ENCODE results near the gene PTCH1. TPM values are rescaled to one million over a fixed set of nuclear protein-coding genes. Genes with fewer than 3 reads are reported as not detected.

PTCH1 gene
- polyA plus RNA-seq, 3 donors: not detected

GRCh38 chr9:95406121-95406520 is 110.7 kb downstream of the PTCH1 start:
- H3K4me3 ChIP-seq (replicated peaks in 1 of 3; ENCODE audit: low read depth in 2 of 3, low read length in 3 of 3): no peak overlapping the region
- Mint-ChIP-seq H3K27me3 (ENCODE audit: low read depth in 3 of 3) (peaks cover 10 to 19% (median 11%) of the 10 kb centered on the region in 3 donors), H3K27ac (no peak overlapping the region), H3K4me1 (peaks cover 43% of the 10 kb centered on the region), H3K4me3 (peak overlapping the region in 1 of 2 donors; percentile 64), H3K36me3 (no peaks in the 10 kb centered on the region), H3K9me3 (peaks cover under 1 to 23% (median 7%) of the 10 kb centered on the region in 7 donors)
- peak overlapping the region; percentile 38 for H3K4me2 ChIP-seq (replicated peaks; ENCODE audit: extremely low read depth, low read length, poor library complexity, severe bottlenecking)
- H3K27ac ChIP-seq (ENCODE audit: low read depth in 1 of 2, low read length in 2 of 2): no peak overlapping the region
- no peaks in the 10 kb centered on the region for H3K9me3 ChIP-seq (replicated peaks in 1 of 2; ENCODE audit: control insufficient read depth in 1 of 2, insufficient read depth in 1 of 2, low read length in 2 of 2)
- H3K4me1 ChIP-seq (ENCODE audit: control insufficient read depth in 1 of 2, insufficient read depth in 2 of 2, low read length in 2 of 2): peaks cover 26 to 32% of the 10 kb centered on the region in 2 donors
- no peak overlapping the region for H3K9ac ChIP-seq (ENCODE audit: insufficient read depth, low read length, poor library complexity, severe bottlenecking)
- intact Hi-C loops (cut with micrococcal nuclease): no loop called here
- no peak for TF ChIP-seq CTCF (IDR thresholded peaks at IDR 0.05)
- H3K27me3 ChIP-seq (ENCODE audit: control insufficient read depth in 2 of 2, insufficient read depth in 2 of 2, low read length in 2 of 2): no peaks in the 10 kb centered on the region
- no peaks in the 10 kb centered on the region for H3K79me2 ChIP-seq (ENCODE audit: insufficient read depth, low read length)
- no peak overlapping the region for H2AFZ ChIP-seq (ENCODE audit: insufficient read depth, low read depth, low read length, poor library complexity, severe bottlenecking)
- H4K20me1 ChIP-seq (ENCODE audit: insufficient read depth, low read length): no peaks in the 10 kb centered on the region
- WGBS (ENCODE audit: insufficient coverage): 0% methylated on average over 1 of the region's 2 CpGs
- DNase-seq: peak; percentile 10 to 47 (median 22)
- no peaks in the 10 kb centered on the region for H3K36me3 ChIP-seq (replicated peaks in 1 of 2; ENCODE audit: control insufficient read depth in 1 of 2, insufficient read depth in 2 of 2, low read length in 2 of 2)

- H3K4me1 ChIP-seq (ENCODE audit: control insufficient read depth in 1 of 2, insufficient read depth in 2 of 2, low read length in 2 of 2): no peaks in the 10 kb centered on the region
- H2AFZ ChIP-seq (ENCODE audit: insufficient read depth, low read depth, low read length, poor library complexity, severe bottlenecking): no peak overlapping the region
- intact Hi-C loops (cut with micrococcal nuclease): no loop called here
- Mint-ChIP-seq H3K36me3 (no peaks in the 10 kb centered on the region), H3K27me3 (ENCODE audit: low read depth in 3 of 3) (peaks cover 11 to 36% (median 12%) of the 10 kb centered on the region in 3 donors), H3K9me3 (peaks cover 15 to 31% (median 20%) of the 10 kb centered on the region in 7 donors), H3K4me1 (no peaks in the 10 kb centered on the region), H3K27ac (no peak overlapping the region), H3K4me3 (no peak overlapping the region)
- H3K4me2 ChIP-seq (replicated peaks; ENCODE audit: extremely low read depth, low read length, poor library complexity, severe bottlenecking): no peak overlapping the region
- no peak overlapping the region for H3K4me3 ChIP-seq (replicated peaks in 1 of 3; ENCODE audit: low read depth in 2 of 3, low read length in 3 of 3)
- peaks cover 0 to 5% of the 10 kb centered on the region in 2 donors for H3K9me3 ChIP-seq (replicated peaks in 1 of 2; ENCODE audit: control insufficient read depth in 1 of 2, insufficient read depth in 1 of 2, low read length in 2 of 2)
- no peak for TF ChIP-seq CTCF (IDR thresholded peaks at IDR 0.05)
- H4K20me1 ChIP-seq (ENCODE audit: insufficient read depth, low read length): no peaks in the 10 kb centered on the region
- H3K79me2 ChIP-seq (ENCODE audit: insufficient read depth, low read length): no peaks in the 10 kb centered on the region
- DNase-seq: no peak
- H3K36me3 ChIP-seq (replicated peaks in 1 of 2; ENCODE audit: control insufficient read depth in 1 of 2, insufficient read depth in 2 of 2, low read length in 2 of 2): no peaks in the 10 kb centered on the region
- 71% methylated on average over 3 of the region's 4 CpGs for WGBS (ENCODE audit: insufficient coverage)
- H3K27me3 ChIP-seq (ENCODE audit: control insufficient read depth in 2 of 2, insufficient read depth in 2 of 2, low read length in 2 of 2): no peaks in the 10 kb centered on the region
- no peak overlapping the region for H3K9ac ChIP-seq (ENCODE audit: insufficient read depth, low read length, poor library complexity, severe bottlenecking)
- H3K27ac ChIP-seq (ENCODE audit: low read depth in 1 of 2, low read length in 2 of 2): no peak overlapping the region
Measured at GRCh38 chr9:95399261-95399660, 117.5 kb downstream of the PTCH1 start.

Small RNA genes within 50 kb of the gene (small RNA-seq; reads per million reads assigned to genes)
- gene MT1P1 (ENCODE audit: insufficient read length, low read depth): not detected

Other genes with a start within 250 kb of the PTCH1 start
- gene FANCC, start 199.3 kb downstream of the PTCH1 start, polyA plus RNA-seq: 1 to 10 TPM; 1.2 to 2.2 (median 1.5) TPM

Measured in CD14-positive monocyte (primary cell).